Stimulated activated CD8-positive, alpha-beta memory T cell treated with anti-CD3 and anti-CD28 coated beads, Interleukin-12 subunit alpha, Interleukin-12 subunit beta, amount 100 ng/mL, for 24 hours (primary cell): Measurements from ENCODE around the gene MYG1.

Experiments
- DNase-seq: peaks from one replicate; pipeline ENCODE4 v3.0.0-alpha.2; 2020; ENCODE audit errors: extremely low read depth

Gene MYG1, protein sequence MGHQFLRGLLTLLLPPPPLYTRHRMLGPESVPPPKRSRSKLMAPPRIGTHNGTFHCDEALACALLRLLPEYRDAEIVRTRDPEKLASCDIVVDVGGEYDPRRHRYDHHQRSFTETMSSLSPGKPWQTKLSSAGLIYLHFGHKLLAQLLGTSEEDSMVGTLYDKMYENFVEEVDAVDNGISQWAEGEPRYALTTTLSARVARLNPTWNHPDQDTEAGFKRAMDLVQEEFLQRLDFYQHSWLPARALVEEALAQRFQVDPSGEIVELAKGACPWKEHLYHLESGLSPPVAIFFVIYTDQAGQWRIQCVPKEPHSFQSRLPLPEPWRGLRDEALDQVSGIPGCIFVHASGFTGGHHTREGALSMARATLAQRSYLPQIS

DNA sequence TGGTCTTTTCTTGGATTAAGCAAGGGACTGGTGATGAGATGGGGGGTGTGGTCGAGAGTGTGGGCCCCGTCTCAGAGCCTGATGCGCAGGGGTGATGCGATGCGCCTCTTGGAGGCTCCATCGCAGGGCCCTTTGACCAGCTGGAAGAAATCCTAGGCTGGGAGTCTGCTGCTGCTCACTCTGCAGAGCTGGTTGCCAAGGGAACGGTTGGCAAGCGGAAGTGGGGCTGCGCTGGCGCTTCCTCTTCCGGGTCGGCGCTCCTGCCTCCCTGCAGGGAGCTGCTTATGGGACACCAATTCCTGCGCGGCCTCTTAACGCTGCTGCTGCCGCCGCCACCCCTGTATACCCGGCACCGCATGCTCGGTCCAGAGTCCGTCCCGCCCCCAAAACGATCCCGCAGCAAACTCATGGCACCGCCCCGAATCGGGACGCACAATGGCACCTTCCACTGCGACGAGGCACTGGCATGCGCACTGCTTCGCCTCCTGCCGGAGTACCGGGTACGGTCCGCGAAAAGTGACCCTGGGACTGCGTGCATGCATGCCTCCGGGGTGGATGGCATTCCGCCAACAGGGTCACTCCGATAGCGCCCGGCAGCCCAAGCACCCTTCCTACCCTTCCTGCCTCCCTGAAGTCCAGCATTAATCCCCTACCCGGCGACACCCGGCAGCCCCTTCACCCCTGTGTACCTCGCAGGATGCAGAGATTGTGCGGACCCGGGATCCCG is at the start of gene MYG1:
TSS of gene MYG1 (plus strand) at position 242 of the 727 bp plus-strand sequence. CDS start at position 285, 43 bp downstream.
- DNase-seq, result peak; percentile 73

DNA sequence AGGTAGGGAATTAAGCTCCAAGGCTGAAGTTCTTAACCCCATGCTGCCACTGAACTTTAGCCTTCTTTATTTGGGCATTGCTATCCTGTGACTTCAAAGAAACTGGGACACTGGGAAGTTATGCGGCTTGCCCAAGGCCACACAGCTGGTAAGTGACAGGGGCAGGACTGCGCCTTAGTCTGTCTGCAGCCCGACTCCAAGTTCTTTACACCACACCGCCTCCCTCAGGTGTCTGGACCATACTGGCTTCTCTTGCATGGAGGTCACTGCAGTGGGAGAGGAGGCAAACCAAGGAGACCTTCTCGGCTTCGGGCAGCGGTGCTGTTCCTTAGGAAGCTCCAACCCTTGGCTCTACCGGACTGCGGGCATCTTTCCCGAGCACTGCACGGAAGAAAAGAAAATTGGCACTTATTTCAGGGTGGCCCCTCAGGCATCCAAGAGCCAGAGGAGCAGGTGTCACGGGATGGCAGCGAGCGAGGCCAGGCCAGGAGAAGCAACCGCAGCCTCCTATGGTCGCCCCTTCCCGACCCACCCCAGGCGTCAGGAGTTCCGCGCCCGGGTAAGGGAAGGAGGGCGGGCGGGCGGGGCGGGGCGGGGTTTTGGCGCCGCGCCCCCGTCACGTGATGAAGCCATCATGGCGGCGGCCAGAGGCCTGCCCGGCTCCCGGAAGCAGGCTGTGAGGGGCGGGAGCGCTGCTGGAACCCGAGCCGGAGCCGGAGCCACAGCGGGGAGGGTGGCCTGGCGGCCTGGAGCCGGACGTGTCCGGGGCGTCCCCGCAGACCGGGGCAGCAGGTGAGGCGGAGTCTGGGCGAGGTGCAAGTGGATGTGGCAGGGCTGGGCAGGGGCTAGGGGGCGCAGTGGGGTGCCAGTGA is 47.8 kb upstream of the MYG1 start:
- peak; percentile 32 for DNase-seq

DNA sequence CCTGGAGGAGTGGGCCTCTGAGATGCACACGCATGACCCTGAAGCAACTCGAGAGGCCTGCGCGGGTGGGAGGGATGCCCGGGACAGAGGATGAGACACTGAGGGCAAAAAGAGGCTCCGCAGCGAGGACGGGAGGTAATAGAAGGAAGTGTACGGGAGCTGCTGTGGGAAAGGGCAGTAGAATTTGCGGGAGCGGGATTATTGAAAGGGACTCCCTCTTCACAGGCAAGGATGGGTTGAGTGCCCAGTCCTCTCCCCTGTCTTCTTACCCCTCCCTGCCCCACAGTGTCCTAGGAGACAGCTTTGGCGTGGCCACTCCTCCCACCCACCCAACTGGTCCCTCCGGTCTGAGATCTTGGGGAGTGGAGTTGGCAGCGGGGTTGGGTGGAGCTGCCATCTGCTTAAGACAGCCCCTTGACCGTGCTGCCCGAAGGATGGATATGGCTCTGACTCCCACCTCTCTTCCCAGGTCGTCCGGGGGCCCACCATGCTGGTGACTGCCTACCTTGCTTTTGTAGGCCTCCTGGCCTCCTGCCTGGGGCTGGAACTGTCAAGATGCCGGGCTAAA is 47.1 kb upstream of the MYG1 start:
- no peak for DNase-seq

DNA sequence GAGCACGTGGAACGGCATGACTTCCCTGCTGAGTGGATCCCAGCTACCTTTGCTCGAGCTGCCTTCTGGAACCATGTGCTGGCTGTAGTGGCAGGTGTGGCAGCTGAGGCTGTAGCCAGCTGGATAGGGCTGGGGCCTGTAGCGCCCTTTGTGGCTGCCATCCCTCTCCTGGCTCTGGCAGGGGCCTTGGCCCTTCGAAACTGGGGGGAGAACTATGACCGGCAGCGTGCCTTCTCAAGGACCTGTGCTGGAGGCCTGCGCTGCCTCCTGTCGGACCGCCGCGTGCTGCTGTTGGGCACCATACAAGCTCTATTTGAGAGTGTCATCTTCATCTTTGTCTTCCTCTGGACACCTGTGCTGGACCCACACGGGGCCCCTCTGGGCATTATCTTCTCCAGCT is 46.2 kb upstream of the MYG1 start:
- no peak for DNase-seq

DNA sequence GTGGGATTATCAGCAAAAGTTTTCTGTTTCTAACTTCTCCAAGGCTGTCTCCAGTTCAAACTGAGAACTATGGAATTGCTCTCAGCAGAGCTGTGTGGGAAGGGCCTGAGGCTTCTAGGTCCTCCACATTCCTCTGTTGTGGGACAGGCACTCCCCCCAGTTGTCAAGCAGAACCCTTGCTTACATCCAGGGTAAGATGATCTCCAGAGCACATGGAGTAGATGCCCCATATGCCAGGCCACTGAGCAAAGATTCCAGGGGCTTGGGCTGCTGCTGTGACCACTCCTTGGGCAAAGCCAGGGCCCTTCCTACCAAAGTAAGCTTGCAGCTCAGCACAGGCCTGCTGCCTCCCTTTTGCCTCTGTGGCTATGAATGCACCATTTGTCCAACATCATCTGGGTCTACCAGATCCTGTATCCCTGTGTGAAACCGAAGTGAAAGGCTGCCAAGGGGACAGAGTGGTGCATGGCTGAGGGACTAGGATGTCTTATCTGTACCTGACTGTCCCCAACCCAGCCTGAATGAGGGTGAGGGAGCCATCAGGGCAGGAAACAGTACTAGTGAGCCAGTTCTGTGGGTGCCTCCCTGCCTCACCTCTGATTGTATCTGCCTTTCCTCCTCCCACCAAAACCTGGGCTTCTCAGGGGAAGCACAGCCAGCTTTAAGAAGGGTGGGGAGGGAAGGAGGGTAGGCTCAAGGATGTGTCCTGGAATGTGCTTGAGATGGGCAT is 44.5 kb upstream of the MYG1 start:
- no peak for DNase-seq

DNA sequence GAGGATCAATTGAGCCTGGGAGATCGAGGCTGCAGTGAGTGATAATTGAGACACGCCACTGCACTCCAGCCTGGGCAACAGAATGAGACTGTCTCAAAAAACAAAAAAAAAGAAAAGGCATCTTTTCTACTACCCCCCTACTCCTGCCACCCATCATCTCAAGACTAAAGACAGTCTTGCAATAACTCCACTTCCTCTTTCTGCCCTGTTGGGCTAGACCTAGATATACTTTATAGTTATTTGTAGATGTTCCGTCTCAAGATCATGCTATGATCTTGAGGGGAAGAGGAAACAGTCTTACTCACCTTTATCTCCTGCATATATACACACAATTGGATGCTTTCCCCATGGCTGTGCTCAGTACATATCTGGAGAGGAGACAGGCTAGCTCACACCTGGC is 43.5 kb upstream of the MYG1 start:
- no peak for DNase-seq

DNA sequence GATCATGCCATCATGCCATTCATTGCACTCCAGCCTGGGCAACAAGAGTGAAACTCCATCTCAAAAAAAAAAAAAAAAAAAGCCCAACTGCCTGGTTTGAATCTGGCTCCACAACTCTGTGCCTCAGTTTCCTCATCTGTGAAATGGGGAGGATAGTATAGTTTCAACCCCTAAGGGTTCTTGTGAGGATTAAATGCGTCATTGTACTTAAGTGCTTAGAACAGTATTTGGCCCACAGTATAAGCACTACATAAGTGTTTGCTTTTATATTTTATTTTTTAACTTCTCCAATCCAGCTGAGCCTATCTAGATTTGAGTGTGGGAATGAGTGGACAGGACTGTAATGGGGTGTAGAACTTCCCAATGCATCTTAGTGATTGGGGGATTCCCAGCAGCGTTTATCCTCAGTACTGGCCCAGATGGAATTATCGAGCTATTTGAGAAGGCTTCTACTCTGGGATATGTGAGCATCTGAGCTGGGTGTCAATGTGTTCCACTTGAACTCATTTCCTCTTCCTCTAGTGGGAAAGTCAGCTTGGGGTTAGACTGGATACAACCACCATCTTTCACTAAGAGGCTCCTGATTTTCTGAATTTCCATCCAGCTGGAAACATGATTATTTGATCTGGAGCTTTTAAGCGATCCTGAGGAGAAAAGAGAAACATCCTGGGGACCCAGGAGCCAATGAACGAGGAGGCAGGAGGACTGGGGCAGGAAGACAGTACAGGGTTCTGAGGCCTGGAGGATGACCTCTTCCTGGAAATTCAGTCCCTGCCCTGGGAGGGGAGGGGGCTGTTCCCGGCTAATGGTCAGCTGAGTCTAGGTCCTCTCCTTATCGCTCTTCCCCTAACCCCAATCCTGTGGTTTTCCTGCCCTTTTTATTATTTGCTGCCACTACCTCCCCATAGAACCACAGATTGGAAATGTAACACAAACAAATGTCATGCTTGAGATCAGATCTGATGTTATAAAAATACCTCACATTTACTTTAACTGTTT is 40.7 kb upstream of the MYG1 start:
- no peak for DNase-seq

DNA sequence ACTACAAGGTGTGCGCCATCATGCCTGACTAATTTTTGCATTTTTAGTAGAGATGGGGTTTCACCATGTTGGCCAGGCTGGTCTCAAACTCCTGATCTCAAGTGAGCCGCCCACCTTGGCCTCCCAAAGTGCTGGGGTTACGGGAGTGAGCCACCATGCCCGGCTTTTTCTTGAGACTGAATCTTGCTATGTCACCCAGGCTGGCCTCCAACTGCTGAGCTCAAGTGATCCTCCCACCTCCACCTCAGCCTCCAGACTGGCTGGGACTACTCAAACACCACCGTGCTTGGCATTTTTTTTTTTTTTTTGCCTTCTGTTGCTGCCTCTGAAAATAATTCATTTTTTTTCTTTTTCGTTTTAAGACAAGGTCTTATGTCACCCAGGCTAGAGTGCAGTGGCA is 39.6 kb upstream of the MYG1 start:
- no peak for DNase-seq

DNA sequence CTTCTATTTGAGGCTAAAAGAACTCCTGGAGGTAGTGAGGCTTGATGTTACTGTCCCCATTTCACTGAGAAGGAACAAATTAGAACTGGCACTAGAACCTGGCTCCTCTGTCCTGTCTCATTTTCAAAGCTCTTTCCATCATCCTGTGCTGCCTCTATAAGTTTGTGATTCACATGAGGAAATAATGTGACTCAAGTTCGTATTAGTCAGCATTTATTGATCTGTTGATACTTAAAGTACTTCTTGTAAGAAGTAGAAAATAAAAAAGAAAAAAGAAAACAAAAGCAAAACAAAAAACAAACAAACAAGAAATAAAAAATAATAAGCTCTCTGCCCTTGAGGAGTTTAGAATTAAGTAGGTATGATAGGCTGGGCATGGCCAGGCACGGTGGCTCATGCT is 33.7 kb upstream of the MYG1 start:
- no peak for DNase-seq

DNA sequence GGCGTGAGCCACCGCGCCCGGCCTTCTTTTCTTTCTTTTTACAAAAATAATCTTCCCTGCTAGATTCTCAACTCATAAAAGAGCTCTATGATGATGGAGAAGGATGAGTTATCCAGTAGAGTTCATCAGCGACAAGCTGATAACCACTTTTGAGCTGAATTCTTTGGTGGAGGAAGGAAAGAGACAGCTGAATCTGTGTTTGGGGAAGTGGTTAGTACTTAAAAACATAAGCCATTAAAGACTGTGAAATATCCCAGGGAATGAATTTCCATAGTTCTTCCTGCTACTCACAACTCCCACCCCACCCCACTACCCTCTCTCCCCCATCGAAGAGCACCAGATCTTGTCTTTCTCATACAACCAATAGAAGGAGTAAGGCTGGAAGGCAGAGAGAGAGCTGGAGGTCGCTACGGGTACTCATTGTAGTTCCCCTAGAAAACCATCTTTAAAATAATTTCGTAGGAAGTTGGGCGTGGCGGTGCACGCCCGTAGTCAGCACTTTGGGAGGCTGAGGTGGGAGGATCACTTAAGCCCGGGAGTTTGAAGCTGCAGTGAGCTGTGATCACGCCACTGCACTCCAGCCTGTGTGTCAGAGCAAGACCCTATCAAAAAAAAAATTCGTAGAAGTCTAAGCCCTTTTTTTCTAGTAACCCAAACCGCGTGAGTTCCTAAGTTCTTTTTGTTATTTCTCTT is 32.0 kb upstream of the MYG1 start:
- no peak for DNase-seq

DNA sequence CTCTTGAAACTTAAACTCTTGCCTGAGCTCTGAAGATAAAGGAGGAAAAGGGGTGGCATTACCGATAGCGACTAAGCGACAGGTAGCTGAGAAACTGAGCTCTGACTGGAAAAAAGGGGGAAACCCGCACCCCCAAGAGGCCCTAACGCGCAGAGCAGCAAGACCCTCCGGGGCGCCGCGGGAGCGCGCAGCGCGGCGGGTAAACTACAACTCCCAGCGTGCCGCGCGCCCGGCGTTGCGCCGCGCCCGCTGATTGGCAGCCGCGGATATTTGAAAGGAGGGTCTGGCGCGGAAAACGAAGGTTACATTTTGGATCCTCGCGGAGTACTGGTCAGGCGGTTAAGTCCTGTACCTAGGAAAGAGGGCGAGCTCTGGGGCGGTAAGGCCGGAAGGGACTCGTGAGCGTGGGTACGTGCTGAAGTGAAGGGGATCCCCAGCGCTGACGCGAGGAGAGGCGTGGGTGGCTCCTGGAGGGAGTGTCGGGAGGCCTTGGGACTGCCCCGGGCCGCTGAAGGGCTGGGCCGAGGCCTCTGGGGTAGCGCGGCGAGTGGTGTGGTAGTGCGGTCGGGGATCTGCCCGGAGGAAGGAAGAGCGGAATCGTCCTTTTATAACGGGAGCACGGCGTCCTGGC is 31.4 kb upstream of the MYG1 start, which contains the start of gene ESPL1:
TSS of gene ESPL1 (plus strand) at position 301 of the 631 bp plus-strand sequence. CDS start 468 bp downstream, outside the sequence.
- DNase-seq, result peak; percentile 67

DNA sequence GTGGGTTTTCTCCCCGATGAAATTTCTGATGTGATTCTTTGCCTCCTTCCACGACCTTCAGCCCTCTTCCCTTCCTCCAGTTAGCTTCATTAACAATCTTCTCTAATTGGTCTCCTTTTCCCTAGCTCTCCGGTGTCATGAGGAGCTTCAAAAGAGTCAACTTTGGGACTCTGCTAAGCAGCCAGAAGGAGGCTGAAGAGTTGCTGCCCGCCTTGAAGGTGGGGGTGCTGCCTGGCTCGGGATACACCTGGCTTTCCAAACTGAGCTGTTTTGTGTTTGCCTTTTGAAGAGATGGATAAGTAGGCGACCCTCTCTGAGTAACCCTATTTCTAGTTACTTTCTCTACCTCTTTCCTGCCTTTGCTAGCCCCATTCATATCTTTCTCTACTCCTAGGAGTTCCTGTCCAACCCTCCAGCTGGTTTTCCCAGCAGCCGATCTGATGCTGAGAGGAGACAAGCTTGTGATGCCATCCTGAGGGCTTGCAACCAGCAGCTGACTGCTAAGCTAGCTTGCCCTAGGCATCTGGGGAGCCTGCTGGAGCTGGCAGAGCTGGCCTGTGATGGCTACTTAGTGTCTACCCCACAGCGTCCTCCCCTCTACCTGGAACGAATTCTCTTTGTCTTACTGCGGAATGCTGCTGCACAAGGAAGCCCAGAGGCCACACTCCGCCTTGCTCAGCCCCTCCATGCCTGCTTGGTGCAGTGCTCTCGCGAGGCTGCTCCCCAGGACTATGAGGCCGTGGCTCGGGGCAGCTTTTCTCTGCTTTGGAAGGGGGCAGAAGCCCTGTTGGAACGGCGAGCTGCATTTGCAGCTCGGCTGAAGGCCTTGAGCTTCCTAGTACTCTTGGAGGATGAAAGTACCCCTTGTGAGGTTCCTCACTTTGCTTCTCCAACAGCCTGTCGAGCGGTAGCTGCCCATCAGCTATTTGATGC is 30.6 kb upstream of the MYG1 start:
- no peak for DNase-seq

DNA sequence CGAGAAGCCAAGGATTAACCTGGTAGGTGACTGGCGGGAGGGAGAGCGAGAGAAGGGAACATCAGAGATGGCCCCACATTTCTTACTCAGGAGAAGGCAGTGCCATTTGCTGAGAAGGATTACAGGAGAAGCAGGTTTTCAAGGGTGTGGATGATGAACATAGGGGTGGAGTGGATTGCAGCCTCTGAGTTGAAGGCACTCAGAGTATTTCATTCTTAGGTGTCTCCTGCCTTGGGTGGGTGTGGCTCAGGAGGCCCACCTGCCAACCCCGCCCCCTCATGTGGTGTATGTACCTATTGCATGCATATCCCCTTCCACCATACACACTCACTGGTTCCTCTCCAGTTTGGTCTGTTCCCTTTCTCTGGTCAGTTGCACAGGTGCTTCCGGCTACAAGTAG is 25.1 kb upstream of the MYG1 start:
- DNase-seq, result no peak

DNA sequence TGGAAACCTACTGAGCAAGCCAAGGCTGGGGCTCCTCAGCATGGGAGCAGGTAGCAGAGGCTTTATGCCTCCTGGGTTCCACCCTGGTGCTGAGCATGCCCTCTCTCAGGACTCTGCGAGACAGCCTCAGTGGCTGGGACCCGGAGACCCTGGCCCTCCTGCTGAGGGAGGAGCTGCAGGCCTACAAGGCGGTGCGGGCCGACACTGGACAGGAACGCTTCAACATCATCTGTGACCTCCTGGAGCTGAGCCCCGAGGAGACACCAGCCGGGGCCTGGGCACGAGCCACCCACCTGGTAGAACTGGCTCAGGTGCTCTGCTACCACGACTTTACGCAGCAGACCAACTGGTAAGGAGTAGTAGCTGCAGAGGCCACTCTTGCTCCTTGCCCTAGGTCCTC is 23.0 kb upstream of the MYG1 start:
- no peak for DNase-seq

DNA sequence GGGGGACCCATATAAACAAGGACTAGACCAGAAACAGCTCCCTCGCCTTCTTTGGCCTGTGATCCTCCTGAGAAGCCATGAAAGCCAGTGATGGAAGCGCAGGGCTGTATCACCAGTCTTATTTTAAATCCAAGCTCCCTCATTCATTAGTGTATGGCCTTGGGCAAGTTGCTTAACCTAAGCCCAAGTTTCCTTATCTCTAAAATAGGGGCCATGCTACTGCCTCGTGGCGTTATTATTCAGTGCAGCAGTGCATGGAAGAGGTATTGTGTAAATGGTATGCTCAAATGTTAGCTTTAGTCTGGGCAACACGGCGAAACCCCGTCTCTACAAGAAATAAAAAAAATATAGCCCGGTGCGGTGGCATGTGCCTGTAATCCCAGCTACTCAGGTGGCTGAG is 21.5 kb upstream of the MYG1 start:
- no peak for DNase-seq

DNA sequence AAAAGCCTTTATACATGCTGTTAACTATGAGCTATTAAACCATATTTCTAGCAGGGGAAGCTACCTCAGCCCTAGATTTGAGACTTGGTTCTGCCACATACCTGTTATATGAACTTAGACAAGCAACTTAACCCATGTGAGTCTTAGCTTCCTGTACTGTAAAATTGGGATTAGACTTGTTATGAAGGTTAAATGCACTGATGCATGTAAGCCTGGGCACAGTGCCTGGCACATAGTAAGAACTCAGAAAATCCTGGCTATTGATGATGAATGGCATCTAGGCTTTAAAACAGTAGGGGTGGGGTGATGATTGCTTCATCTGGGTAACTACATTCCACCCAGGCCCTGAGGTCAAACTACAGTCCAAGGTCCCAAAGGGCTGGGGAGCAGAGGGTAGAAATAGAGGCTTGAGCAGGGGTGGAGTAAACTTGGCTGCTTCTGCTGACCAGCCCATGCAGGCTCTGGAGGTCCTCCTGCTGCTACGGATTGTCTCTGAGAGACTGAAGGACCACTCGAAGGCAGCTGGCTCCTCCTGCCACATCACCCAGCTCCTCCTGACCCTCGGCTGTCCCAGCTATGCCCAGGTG is 20.1 kb upstream of the MYG1 start:
- DNase-seq, result no peak

DNA sequence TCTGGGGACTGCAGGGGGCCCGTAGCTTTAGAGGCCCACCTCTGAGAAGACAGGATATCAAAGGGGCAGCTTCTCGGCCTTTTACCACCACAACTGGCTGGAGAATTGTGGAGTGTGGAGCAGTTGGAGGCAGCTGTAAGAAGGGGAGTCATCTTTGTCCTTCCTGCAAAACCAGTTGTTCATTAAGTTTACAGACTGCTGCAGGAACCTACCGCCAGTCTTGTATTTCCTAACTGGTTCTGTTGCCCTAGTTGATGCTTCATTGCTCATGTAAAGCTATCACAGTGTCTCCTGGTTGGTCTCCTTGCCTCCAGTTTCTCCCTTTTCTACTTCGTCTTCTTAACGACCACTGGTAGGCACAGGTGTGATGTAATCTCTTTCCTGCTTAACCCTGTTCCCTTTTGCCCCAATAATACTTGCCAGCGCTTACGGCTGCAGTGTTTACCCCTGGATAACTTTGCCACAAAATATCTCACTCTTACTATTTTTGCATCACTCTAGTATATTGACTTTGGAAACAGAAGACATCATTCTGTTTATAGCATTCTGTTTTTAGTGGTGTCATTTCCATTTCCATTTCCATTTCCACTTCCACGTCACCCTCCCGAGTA is 19.5 kb upstream of the MYG1 start:
- DNase-seq, result no peak
